Epithelial cell of proximal tubule (primary cell): Measurements from ENCODE around the gene SAMD8. TPM values are rescaled to one million over a fixed set of nuclear protein-coding genes. Genes with fewer than 3 reads are reported as not detected.

Source experiments
- DNase-seq: peaks from one replicate; pipeline ENCODE4 v3.0.0-alpha.2; 2011; ENCODE audit warnings: low read depth
- H3K4me3 ChIP-seq: 2 replicates; pipeline ENCODE4 v1.5.1; 2011; ENCODE audit warnings: low read depth, mild to moderate bottlenecking, low read length
- total RNA-seq: library from RNA; depleted of rRNA; stranded (reverse); fragments of >200 nt; gene quantifications from 2 replicates; pipeline ENCODE4 v1.2.3, GENCODE V29; 2015
- TF ChIP-seq, protein P1 (sequence below): conservative IDR thresholded peaks from 2 replicates; pipeline ENCODE4 v1.5.1; 2012; ENCODE audit warnings: low read depth, mild to moderate bottlenecking, low read length

SAMD8 gene
- total RNA-seq, 1 donor from 2014 or later, result 11.3 TPM

DNA sequence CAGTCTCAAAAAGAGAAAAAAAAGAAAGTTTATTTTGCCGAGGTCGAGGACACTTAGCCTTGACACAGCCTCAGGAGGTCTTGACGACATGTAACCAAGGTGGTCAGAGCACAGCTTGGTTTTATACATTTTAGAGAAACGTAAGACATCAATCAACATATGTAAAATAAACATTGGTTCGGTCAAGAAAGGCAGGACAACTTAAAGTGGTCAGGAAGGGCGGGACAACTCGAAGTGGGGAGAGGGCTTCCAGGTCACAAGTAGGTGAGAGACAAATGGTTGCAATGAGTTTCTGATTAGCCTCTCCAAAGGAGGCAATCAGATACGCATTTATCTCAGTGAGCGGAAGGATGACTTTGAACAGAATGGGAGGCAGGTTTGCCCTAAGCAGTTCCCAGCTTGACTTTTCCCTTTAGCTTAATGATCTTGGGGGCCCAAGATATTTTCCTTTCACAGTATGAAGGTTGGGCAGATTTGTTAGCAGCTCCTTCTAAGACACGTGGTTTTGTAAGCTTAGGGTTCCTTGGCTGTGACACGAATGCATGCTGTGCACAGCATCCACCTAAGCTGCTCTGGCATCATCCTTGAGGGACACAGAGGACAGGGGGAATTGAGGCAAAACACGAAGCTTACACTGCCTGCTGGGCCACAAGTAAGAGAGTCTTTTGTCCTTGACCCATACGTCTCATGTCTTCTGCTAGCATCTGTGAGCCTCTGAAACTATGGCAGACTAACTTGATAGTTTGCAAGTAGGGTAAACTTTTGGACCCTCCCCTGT, 95.8 kb downstream of the SAMD8 start:
- DNase-seq, result no peak
- H3K4me3 ChIP-seq, result no peak overlapping the region
- TF ChIP-seq, protein P1, sequence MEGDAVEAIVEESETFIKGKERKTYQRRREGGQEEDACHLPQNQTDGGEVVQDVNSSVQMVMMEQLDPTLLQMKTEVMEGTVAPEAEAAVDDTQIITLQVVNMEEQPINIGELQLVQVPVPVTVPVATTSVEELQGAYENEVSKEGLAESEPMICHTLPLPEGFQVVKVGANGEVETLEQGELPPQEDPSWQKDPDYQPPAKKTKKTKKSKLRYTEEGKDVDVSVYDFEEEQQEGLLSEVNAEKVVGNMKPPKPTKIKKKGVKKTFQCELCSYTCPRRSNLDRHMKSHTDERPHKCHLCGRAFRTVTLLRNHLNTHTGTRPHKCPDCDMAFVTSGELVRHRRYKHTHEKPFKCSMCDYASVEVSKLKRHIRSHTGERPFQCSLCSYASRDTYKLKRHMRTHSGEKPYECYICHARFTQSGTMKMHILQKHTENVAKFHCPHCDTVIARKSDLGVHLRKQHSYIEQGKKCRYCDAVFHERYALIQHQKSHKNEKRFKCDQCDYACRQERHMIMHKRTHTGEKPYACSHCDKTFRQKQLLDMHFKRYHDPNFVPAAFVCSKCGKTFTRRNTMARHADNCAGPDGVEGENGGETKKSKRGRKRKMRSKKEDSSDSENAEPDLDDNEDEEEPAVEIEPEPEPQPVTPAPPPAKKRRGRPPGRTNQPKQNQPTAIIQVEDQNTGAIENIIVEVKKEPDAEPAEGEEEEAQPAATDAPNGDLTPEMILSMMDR, result no peak

DNA sequence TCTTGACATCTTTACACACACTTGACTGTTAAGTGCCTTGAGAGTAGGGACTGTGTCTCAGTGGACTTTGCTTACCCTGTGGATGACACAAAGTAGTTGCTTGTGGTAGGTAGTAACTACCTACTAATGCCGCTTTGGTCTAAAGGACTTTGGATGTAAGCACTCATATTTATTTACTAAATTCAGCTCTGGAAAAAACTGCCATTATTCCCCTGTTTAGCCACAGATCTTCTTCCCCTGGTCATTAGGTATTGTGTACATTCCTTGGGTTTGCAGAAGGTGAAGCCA, 96.3 kb downstream of the SAMD8 start:
- TF ChIP-seq, protein P1, result no peak
- no peak overlapping the region for H3K4me3 ChIP-seq
- DNase-seq, result no peak

DNA sequence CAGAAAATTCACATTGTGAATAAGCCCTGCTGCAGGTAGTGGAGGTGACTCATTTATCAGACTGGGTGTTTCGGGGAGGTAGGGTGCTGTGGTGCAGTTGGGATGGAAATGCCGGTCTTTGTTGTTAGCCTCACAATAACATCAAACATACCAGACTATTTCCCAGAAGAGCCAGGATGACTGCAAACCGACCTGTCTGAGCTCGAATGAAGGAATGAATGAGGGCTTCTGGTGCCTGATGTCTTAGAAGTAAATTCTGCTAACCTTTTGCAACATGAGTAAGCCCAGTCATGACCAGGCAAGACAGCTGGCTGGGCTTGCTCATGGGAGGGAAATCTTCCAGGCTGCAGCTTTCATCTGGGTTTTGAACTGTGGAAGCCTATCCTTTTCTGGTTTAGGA, 96.7 kb downstream of the SAMD8 start:
- H3K4me3 ChIP-seq, result no peak overlapping the region
- TF ChIP-seq, protein P1, result no peak
- DNase-seq, result no peak

DNA sequence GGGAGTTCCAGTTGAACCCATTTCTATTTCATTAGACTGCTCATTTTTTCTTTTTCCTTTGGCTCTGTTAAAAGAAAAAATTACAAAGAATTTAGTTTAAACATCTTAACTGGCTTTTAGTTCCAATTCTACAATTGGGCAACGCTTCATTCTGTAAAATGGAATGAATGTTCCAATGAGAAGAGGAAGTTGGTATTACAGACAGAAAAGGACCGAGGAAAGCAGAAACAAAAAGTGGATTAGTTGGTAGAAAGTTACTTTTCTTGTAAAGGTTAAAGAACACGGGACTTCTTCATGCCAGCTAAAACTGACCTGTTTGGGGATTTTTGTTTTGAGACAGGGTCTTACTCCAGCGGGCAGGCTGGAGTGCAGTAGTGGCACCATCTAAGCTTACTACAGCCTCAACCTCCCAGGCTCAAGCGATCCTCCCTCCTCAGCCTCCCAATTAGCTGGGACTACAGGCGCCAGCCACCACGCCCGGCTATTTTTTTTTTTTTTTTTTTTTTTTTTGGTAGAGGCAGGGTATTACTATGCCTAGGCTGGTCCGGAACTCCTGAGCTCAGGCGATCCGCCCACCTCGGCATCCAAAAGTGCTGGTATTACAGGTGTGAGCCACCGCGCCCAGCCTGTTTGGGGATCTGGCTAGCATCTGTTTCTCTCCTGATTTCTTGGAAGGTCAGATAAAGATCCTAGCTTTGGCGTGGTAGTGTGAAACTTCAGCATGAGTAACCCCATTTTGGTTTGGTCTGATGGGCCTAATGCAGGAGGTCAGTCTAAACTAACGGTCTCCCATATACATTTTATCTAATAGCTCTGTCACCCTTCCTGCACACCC, 97.8 kb downstream of the SAMD8 start:
- H3K4me3 ChIP-seq, result peak overlapping the region; percentile 94
- TF ChIP-seq, protein P1, result no peak
- no peak for DNase-seq

DNA sequence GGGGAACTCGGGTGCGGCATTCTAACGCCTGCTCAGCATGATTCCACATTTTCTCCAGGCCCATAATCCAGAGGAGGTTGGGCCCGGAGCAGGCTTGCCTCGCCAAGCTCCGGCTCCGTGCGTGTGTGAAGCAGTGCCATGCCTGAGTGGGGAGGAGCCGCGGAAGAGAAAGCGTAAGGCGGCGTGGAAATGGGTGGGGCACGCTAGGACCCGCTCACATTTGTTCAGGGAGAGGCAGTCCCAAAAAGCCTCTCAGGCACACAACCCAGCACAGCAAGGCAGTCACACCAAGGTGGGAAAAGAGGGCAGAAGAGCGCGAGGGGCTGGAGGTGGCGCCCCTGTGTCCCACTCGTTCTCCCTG, 98.4 kb downstream of the SAMD8 start:
- peak overlapping the region; percentile 94 for H3K4me3 ChIP-seq
- TF ChIP-seq, protein P1, result no peak
- no peak for DNase-seq

DNA sequence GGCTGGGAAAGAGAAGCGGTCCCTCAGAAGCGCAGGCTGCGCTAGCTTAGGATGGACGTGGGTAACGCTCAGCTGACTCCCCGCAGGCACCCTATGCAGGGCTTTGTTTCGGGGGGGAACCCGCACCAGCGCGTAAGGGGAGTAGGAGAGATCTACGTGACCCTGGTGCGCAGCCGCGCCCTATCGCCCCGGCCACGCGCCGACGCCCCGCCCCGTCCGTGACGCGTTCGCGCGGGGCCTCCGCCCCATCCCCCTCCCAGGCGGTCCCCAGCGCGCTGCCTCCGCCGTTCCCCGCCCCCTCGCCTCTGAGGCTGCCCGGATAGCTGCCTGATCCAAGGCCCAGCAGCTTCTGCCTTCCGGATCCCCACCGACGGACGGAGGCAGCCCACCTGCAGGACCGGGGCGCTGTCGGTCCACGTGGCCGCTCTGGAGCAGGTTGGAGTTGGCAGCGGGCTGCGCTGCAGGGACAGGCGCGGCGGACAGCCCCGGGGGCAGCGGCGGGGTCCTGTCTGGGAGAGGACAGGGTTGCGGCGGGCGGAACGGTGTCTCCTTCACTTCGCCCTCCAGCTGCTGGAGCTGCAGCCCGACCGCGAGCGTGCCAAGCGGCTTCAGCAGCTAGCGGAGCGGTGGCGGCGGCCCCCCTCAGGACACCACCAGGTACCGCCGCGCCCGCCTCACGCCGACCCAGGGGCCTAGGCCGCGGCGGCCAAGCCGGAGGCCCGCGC, 99.0 kb downstream of the SAMD8 start, which contains the start of gene VDAC2:
VDAC2 (plus strand) TSS at position 515 of the 725 bp plus-strand sequence. CDS start 363 bp downstream, outside the sequence.
- peak within 1 kb of the TSS; percentile 94 for H3K4me3 ChIP-seq
- no peak for DNase-seq
- TF ChIP-seq, protein P1, result no peak
